Endothelial cell of umbilical vein (primary cell): ENCODE results near the gene SYT7. TPM values are rescaled to one million over a fixed set of nuclear protein-coding genes. Genes with fewer than 3 reads are reported as not detected.

Source experiments
- BruUV-seq: library from RNA; stranded (reverse); fragments of 400-500 nt; replicated peaks from 2 replicates; lab custom pipeline; 2021; lab: Mats Ljungman, UMichigan
- CTCF ChIA-PET: fragments of 300-600, 350-600 bp; sonication (Branson Sonifier 250); formaldehyde crosslinking; loops from one replicate; lab custom pipeline; 2021; ENCODE audit warnings: antibody characterized with exemption, inconsistent platforms; lab: Charles Lee
- POLR2A ChIA-PET: fragments of 300-600, 350-600 bp; sonication (Branson Sonifier 250); formaldehyde crosslinking; loops from one replicate; lab custom pipeline; 2021; ENCODE audit warnings: antibody characterized with exemption, inconsistent platforms; lab: Charles Lee
- DNase-seq: peaks from one replicate; pipeline ENCODE4 v3.0.0-alpha.2; 2011; ENCODE audit warnings: low read depth, low spot score
- FAIRE-seq: peaks from 2 replicates; lab custom pipeline; 2011; peaks lifted over from hg19 to GRCh38; lab: Jason Lieb, UNC
- H2AFZ ChIP-seq: 2 replicates; pipeline ENCODE4 v1.6.0; 2012; ENCODE audit warnings: low read depth, low read length, control low read depth, inconsistent platforms
- H3K27ac ChIP-seq: 2 replicates; pipeline ENCODE4 v1.5.1; 2011; ENCODE audit warnings: low read depth, mild to moderate bottlenecking, control low read depth, low read length, moderate library complexity; ENCODE audit not compliant: insufficient read depth
- H3K27me3 ChIP-seq, 2 experiments: 2 replicates each; pipeline versions ENCODE4 v1.6.0 to v1.6.1; 2011; ENCODE audit warnings: low read length in 2 of 2, mixed read lengths in 1 of 2; ENCODE audit not compliant: control insufficient read depth in 2 of 2, insufficient read depth in 2 of 2
- H3K36me3 ChIP-seq, 2 experiments: 2 replicates in 1 of 2; 3 replicates in 1 of 2; pipeline ENCODE4 v1.5.1; 2011; ENCODE audit warnings: low read length in 2 of 2, mild to moderate bottlenecking in 1 of 2, moderate library complexity in 1 of 2; ENCODE audit not compliant: control insufficient read depth in 2 of 2, insufficient read depth in 2 of 2; ENCODE audit errors: extremely low read depth in 1 of 2
- H3K4me1 ChIP-seq: 3 replicates; pipeline ENCODE4 v1.5.1; 2011; ENCODE audit warnings: mild to moderate bottlenecking, low read length; ENCODE audit not compliant: control insufficient read depth, insufficient read depth; ENCODE audit errors: extremely low read depth
- H3K4me2 ChIP-seq: 2 replicates; pipeline ENCODE4 v1.6.1; 2011; ENCODE audit warnings: low read length, control low read depth, mixed read lengths; ENCODE audit not compliant: insufficient read depth
- H3K4me3 ChIP-seq, 3 experiments: fragments of 200-600 bp in 1 of 3; sonication (generic), shearing (Covaris generic) in 1 of 3; replicated peaks in 1 of 3; 2 replicates each; pipeline ENCODE4 v1.5.1; 2011 to 2016; ENCODE audit warnings: control low read depth in 3 of 3, low read length in 3 of 3, mild to moderate bottlenecking in 2 of 3, inconsistent platforms in 1 of 3, low read depth in 1 of 3, moderate library complexity in 1 of 3; ENCODE audit not compliant: insufficient read depth in 1 of 3
- H3K79me2 ChIP-seq: 2 replicates; pipeline ENCODE4 v1.6.0; 2012; ENCODE audit warnings: low read length, inconsistent platforms; ENCODE audit not compliant: control insufficient read depth, insufficient read depth
- H3K9ac ChIP-seq: replicated peaks from 2 replicates; pipeline ENCODE3; 2011; ENCODE audit warnings: low read length, control low read depth; ENCODE audit not compliant: insufficient read depth; ENCODE audit errors: extremely low read depth
- H3K9me1 ChIP-seq: replicated peaks from 3 replicates; pipeline ENCODE4 v1.6.0; 2011; ENCODE audit warnings: mild to moderate bottlenecking, low read length; ENCODE audit not compliant: control insufficient read depth, insufficient read depth; ENCODE audit errors: extremely low read depth
- H3K9me3 ChIP-seq: replicated peaks from 2 replicates; pipeline ENCODE4 v1.5.1; 2012; ENCODE audit warnings: low read length, inconsistent platforms; ENCODE audit not compliant: control insufficient read depth, insufficient read depth
- H4K20me1 ChIP-seq: replicated peaks from 2 replicates; pipeline ENCODE3; 2011; ENCODE audit warnings: mild to moderate bottlenecking, low read length; ENCODE audit not compliant: control insufficient read depth, insufficient read depth; ENCODE audit errors: extremely low read depth
- CTCF ChIP-seq, 2 donors: IDR thresholded peaks; 1 replicate in 1 of 2; 2 replicates in 1 of 2; pipeline ENCODE4 v1.5.1; 2011; ENCODE audit warnings: low read length in 2 of 2, mild to moderate bottlenecking in 2 of 2, moderate library complexity in 2 of 2, control low read depth in 1 of 2, inconsistent platforms in 1 of 2, low read depth in 1 of 2; ENCODE audit not compliant: insufficient read depth in 1 of 2; ENCODE audit errors: extremely low read depth in 1 of 2
- EZH2 ChIP-seq: IDR thresholded peaks from 2 replicates; pipeline ENCODE4 v1.6.1; 2012; ENCODE audit warnings: borderline replicate concordance, low read depth, mild to moderate bottlenecking, moderate library complexity, low read length, inconsistent platforms; ENCODE audit not compliant: severe bottlenecking
- FOS ChIP-seq: IDR thresholded peaks from 2 replicates; pipeline ENCODE4 v1.6.1; 2011; ENCODE audit warnings: mild to moderate bottlenecking, low read length, moderate library complexity, borderline replicate concordance; ENCODE audit not compliant: insufficient read depth
- GATA2 ChIP-seq: IDR thresholded peaks from 2 replicates; pipeline ENCODE4 v1.7.0; 2011; ENCODE audit warnings: low read depth, mild to moderate bottlenecking, moderate library complexity, mixed read lengths, low read length; ENCODE audit not compliant: insufficient read length, insufficient read depth
- JUN ChIP-seq: IDR thresholded peaks from 2 replicates; pipeline ENCODE4 v1.6.1; 2011; ENCODE audit warnings: borderline replicate concordance, low read depth; ENCODE audit not compliant: insufficient read length, insufficient read depth
- MAX ChIP-seq: IDR thresholded peaks from 2 replicates; pipeline ENCODE4 v1.6.1; 2011; ENCODE audit not compliant: insufficient read depth, insufficient read length
- MYC ChIP-seq: IDR thresholded peaks from one replicate; pipeline ENCODE4 v1.6.1; 2011; ENCODE audit warnings: mild to moderate bottlenecking, low read depth, low read length
- POLR2A ChIP-seq: IDR thresholded peaks from 2 replicates; pipeline ENCODE4 v1.6.1; 2012; ENCODE audit warnings: low read depth, mild to moderate bottlenecking, control low read depth, low read length
- POLR2AphosphoS5 ChIP-seq: IDR thresholded peaks from 2 replicates; pipeline ENCODE4 v1.6.1; 2012; ENCODE audit warnings: low read depth, mild to moderate bottlenecking, control low read depth, low read length, moderate library complexity; ENCODE audit not compliant: insufficient read depth
- dilution Hi-C: fragments of 300-500 bp; cut with MboI; formaldehyde crosslinking; loops from one replicate; pipeline ENCODE4 v1.15.0; 2019; ENCODE audit warnings: low sequenced_read_pairs; ENCODE audit not compliant: extremely low pct_ligation_motif_present
- intact Hi-C: fragments of 100-400 bp; cut with micrococcal nuclease; formaldehyde crosslinking; loops from one replicate; pipeline ENCODE4 v1.10.0; 2022
- polyA plus RNA-seq, 4 experiments: library from polyadenylated mRNA; depleted of rRNA in 3 of 4; stranded (reverse) in 3 of 4; unstranded in 1 of 4; fragments of >200 nt; gene quantifications; 2 replicates each; pipeline versions ENCODE4 v1.2.1 to v1.2.3, GENCODE V29; 2011 to 2012; ENCODE audit warnings: missing spikeins in 1 of 4
- total RNA-seq: library from RNA; stranded (reverse); gene quantifications from 2 replicates; pipeline ENCODE4 v1.2.3, GENCODE V29; 2021

The SYT7 gene
- total and polyA plus RNA-seq, 2 donors (not counting 3 experiments of a cell fraction or from before 2014, with no cell fraction given) = 0.08 to 0.55 TPM

GRCh38 chr11:61476371-61476770 lies 104.5 kb downstream of the SYT7 start:
- dilution Hi-C loops (no loop called here), intact Hi-C loops (no loop called here)
- H3K4me3 ChIP-seq = no peak overlapping the region
- H3K27me3 ChIP-seq = no peaks in the 10 kb centered on the region
- no TSS peak for BruUV-seq
- H3K4me2 ChIP-seq = no peak overlapping the region
- H3K36me3 ChIP-seq = no peaks in the 10 kb centered on the region
- H3K27ac ChIP-seq = no peak overlapping the region
- CTCF ChIA-PET = interaction anchor here (1.2 to 11.5 kb wide), 7 partner anchors 9 to 160 kb away, joined by 3 to 221 read pairs (median 11); no protein-coding TSS in a partner anchor
- no peak overlapping the region for H3K9ac ChIP-seq
- H2AFZ ChIP-seq = no peak overlapping the region
- H3K79me2 ChIP-seq = no peaks in the 10 kb centered on the region
- DNase-seq (no peak), FAIRE-seq (no peak)
- H3K9me3 ChIP-seq = no peaks in the 10 kb centered on the region
- POLR2A ChIA-PET = no interaction called here
- no peaks in the 10 kb centered on the region for H4K20me1 ChIP-seq
- TF ChIP-seq EZH2 (no peak), POLR2A (no peak), POLR2AphosphoS5 (no peak), MYC (no peak), FOS (no peak), CTCF (IDR thresholded peaks at IDR 0.05; ENCODE audit: extremely low read depth in 1 of 2, insufficient read depth in 1 of 2, low read depth in 1 of 2, low read length in 2 of 2) (no peak), MAX (no peak), GATA2 (no peak), JUN (no peak)
- H3K9me1 ChIP-seq = no peaks in the 10 kb centered on the region
- H3K4me1 ChIP-seq = no peaks in the 10 kb centered on the region
